GM12801 (cell line): ENCODE data around the gene FANCB.

Source experiments
- TF ChIP-seq, protein P1 (sequence below): IDR thresholded peaks from one replicate; pipeline ENCODE4 v1.5.1; 2011; ENCODE audit warnings: control low read depth; ENCODE audit not compliant: insufficient read length; ENCODE audit errors: extremely low read depth

FANCB gene

GRCh38 chrX:14802943-14803710, 69.7 kb downstream of the FANCB start:
- TF ChIP-seq, protein P1, sequence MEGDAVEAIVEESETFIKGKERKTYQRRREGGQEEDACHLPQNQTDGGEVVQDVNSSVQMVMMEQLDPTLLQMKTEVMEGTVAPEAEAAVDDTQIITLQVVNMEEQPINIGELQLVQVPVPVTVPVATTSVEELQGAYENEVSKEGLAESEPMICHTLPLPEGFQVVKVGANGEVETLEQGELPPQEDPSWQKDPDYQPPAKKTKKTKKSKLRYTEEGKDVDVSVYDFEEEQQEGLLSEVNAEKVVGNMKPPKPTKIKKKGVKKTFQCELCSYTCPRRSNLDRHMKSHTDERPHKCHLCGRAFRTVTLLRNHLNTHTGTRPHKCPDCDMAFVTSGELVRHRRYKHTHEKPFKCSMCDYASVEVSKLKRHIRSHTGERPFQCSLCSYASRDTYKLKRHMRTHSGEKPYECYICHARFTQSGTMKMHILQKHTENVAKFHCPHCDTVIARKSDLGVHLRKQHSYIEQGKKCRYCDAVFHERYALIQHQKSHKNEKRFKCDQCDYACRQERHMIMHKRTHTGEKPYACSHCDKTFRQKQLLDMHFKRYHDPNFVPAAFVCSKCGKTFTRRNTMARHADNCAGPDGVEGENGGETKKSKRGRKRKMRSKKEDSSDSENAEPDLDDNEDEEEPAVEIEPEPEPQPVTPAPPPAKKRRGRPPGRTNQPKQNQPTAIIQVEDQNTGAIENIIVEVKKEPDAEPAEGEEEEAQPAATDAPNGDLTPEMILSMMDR: no peak

GRCh38 chrX:14801136-14801535, 71.7 kb downstream of the FANCB start:
- TF ChIP-seq, protein P1: no peak

DNA sequence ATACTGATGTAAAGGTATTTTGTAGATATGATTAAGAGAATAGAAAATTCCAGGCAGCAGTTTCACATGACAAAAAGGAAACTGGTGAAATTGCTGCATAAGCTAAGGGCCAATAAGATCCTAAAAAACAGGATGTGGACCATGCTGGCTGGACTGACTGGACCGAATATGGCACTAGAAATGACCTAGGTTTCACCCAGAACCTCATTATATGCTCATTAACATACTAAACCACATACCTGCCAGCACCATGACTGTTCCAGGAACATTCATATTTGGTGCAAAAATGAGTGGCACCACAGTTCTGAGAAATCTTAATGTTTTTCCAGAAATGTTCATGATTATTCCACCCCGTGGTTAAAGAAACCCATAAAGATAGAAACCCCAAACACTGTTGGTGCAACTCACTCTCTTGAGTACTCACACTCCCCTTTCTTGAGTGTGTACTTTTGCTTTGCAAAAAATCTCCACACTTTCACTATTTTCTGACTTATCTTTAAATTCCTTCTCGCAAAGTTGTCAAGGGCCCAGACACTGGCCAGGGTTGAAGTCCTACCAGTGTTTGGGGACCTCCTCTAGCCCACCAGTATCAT, 74.0 kb downstream of the FANCB start:
- TF ChIP-seq, protein P1: no peak
